GM19193 (cell line): ENCODE measurements around the gene ASB3.

Experiments used
- POLR2A ChIP-seq: IDR thresholded peaks from 4 replicates; pipeline ENCODE4 v1.6.1; 2011; ENCODE audit not compliant: insufficient read depth, insufficient read length; ENCODE audit errors: extremely low read depth

Gene ASB3

GRCh38 chr2:53786705-53787613 is at the start of gene ASB3, which contains the start of gene ERLEC1:
Gene ASB3 (minus strand): TSS chr2:53786953. CDS start chr2:53765572, 21,381 bp downstream.
Gene ERLEC1 (plus strand): TSS chr2:53787044. CDS start chr2:53787211, 167 bp downstream.
- peak; percentile 86 for TF ChIP-seq POLR2A

- no peak for TF ChIP-seq POLR2A
Observed at GRCh38 chr2:53829273-53829979, 42.7 kb upstream of the ASB3 start.

GRCh38 chr2:53828331-53828730 is 41.6 kb upstream of the ASB3 start:
- no peak for TF ChIP-seq POLR2A

GRCh38 chr2:53827398-53828175 is 40.8 kb upstream of the ASB3 start:
- no peak for TF ChIP-seq POLR2A

- no peak for TF ChIP-seq POLR2A
Observed at GRCh38 chr2:53826587-53827397, 40.0 kb upstream of the ASB3 start.

- TF ChIP-seq POLR2A, result no peak
Observed at GRCh38 chr2:53826030-53826410, 39.3 kb upstream of the ASB3 start.

GRCh38 chr2:53821810-53822209 is 35.1 kb upstream of the ASB3 start:
- no peak for TF ChIP-seq POLR2A

- TF ChIP-seq POLR2A, result no peak
Observed at GRCh38 chr2:53820711-53821110, 34.0 kb upstream of the ASB3 start.

GRCh38 chr2:53820048-53820447 is 33.3 kb upstream of the ASB3 start:
- no peak for TF ChIP-seq POLR2A

GRCh38 chr2:53819634-53820033 is 32.9 kb upstream of the ASB3 start:
- TF ChIP-seq POLR2A, result no peak

GRCh38 chr2:53818854-53819435 is 32.2 kb upstream of the ASB3 start:
- TF ChIP-seq POLR2A, result no peak

GRCh38 chr2:53813151-53813550 is 26.4 kb upstream of the ASB3 start:
- no peak for TF ChIP-seq POLR2A

GRCh38 chr2:53811601-53812000 is 24.8 kb upstream of the ASB3 start:
- no peak for TF ChIP-seq POLR2A

- no peak for TF ChIP-seq POLR2A
Observed at GRCh38 chr2:53802617-53803151, 15.9 kb upstream of the ASB3 start.
